Measurements from ENCODE around the gene MAEA. TPM values are rescaled to one million over a fixed set of nuclear protein-coding genes. Genes with fewer than 3 reads are reported as not detected.
A peak's percentile ranks its signal among the peaks of the same experiment; 100 is the strongest.

MAEA gene
- total and polyA plus RNA-seq, 9 donors = 23.8 to 71.3 (median 56.7) TPM

DNA sequence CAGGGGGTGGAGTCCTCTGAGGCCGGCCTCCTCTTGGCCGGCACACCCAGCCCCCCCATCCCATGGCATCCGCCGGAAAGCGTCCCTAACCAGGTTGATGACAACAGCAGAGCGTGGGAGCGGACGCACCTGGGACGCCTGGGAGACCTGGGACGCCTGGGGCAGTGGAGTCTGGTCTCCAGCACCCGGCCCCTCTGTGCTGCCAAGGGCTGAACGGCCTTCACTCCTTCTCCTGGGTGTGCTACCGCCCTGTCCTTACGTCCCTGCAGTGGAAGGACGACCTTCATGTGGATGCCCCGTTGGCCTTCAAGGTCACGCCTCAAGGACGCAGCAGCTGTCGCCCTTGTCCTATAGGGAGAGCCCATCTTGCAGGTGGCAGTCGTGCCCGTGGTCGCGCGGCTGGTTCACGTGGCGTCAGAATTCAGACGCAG is 89.7 kb downstream of the MAEA start:
- no peaks in the 10 kb centered on the region for H3K27me3 ChIP-seq
- intact Hi-C loops (cut with DNase I) = no loop called here

DNA sequence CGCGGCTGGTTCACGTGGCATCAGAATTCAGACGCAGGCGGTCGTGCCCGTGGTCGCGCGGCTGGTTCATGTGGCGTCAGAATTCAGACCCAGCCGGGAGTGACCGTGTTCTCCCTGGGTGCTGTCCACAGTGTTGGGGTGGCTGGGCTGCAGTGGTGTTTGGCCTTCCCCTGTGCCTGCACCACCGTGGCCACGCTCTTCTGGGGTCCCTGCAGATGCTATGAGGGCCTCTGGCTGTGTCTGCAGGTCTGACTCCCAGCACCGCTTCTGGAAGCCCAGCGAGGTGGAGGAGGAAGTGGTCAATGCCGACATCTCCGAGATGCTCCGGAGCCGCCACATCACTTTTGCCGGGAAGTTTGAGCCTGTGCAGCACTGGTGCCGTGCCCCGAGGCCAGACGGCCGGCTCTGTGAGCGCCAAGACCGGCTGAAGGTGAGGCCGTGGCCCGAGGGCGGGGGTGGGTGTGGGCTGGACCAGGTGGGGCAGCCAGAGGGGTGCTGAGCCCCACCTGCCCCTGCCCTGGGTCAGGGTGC is 90.2 kb downstream of the MAEA start:
- no peaks in the 10 kb centered on the region for H3K36me3 ChIP-seq
- TF ChIP-seq POLR2A (IDR thresholded peaks at IDR 0.05) (no peak), EP300 (IDR thresholded peaks at IDR 0.05) (no peak)
- peak in 2 of 5 donors; percentile 12 to 26 for DNase-seq
- H3K4me3 ChIP-seq = no peak overlapping the region
- no peaks in the 10 kb centered on the region for H3K4me1 ChIP-seq (ENCODE audit: insufficient read depth)
- H3K27me3 ChIP-seq = no peaks in the 10 kb centered on the region
- H3K9me3 ChIP-seq = no peaks in the 10 kb centered on the region
- H3K27ac ChIP-seq = no peak overlapping the region
- 88 to 95% (median 92%) methylated on average over 15 to 31 of the region's 31 CpGs for WGBS, 3 donors
- intact Hi-C loops (cut with DNase I) = no loop called here

More for the DNA sequence above, 89.7 kb downstream of the MAEA start:
- Histone ChIP-seq H3K27ac (no peak overlapping the region), H3K36me3 (no peaks in the 10 kb centered on the region), H3K4me3 (no peak overlapping the region), H3K4me1 (ENCODE audit: insufficient read depth) (no peaks in the 10 kb centered on the region), H3K9me3 (no peaks in the 10 kb centered on the region)
- WGBS, 3 donors = 81 to 85% (median 84%) methylated on average over 21 to 27 of the region's 27 CpGs
- TF ChIP-seq, protein P1, sequence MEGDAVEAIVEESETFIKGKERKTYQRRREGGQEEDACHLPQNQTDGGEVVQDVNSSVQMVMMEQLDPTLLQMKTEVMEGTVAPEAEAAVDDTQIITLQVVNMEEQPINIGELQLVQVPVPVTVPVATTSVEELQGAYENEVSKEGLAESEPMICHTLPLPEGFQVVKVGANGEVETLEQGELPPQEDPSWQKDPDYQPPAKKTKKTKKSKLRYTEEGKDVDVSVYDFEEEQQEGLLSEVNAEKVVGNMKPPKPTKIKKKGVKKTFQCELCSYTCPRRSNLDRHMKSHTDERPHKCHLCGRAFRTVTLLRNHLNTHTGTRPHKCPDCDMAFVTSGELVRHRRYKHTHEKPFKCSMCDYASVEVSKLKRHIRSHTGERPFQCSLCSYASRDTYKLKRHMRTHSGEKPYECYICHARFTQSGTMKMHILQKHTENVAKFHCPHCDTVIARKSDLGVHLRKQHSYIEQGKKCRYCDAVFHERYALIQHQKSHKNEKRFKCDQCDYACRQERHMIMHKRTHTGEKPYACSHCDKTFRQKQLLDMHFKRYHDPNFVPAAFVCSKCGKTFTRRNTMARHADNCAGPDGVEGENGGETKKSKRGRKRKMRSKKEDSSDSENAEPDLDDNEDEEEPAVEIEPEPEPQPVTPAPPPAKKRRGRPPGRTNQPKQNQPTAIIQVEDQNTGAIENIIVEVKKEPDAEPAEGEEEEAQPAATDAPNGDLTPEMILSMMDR (IDR thresholded peaks at IDR 0.05) = no peak
- TF ChIP-seq EP300 (IDR thresholded peaks at IDR 0.05) = no peak
- no peak for TF ChIP-seq POLR2A (IDR thresholded peaks at IDR 0.05)
- peak in 1 of 5 donors; percentile 21 for DNase-seq

DNA sequence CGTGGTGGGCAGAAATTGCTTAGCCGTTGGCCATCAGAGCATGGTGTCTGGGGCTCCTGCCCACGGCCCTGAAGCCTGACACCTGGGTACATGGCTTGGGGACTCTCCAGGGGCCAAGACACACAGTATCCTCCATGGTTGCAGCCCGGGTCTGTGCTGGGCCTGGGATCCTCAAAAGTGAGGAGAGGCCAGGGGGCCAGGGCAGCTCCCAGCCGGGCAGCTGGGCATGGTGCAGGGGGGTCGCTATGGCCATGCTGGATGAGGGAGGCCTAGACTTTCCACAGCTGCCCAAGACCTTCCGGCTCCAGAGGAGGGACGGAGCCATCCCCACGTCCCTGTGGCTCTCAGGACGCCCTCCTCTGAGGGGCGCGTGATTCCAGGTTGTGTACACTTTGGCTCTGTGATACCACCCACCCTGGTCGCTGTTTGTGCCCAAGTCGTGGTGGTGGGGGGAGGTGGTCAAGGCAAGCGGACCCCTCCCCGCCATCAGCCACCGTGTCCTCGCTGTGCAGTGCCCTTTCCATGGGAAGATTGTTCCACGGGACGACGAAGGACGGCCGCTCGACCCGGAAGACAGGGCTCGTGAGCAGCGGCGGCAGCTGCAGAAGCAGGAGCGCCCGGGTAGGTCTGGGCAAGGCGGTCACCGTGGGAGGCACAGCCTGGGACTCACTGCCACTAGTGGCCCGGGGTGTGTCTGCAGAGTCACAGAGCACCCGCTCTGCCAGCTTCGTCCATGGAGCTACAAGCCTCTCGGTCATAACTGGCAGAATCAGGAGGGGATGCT is 90.9 kb downstream of the MAEA start:
- intact Hi-C loops (cut with DNase I) = no loop called here

DNA sequence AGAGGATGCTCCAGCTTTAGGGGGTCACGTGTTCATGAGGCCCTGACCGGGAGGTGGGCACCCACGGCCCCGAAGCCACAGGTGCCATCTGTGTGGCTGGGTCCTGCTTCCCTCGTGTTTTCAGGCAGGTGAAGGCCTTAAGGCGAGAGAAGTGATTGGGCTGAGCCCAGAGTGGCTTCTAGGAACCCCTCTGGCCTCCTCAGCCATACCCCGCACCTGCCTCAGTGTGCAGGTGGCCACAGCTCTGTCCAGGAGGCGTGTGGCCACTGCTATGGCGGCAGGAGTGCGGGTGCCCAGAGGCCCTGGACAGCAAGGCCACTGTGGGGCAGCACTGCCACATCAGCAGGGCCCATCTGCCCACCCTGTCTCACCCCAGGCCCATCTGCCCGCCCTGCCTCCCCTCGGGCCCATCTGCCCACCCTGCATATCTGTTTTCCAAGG is 91.5 kb downstream of the MAEA start:
- Histone ChIP-seq H3K4me1 (ENCODE audit: insufficient read depth) (no peaks in the 10 kb centered on the region), H3K36me3 (no peaks in the 10 kb centered on the region), H3K9me3 (no peaks in the 10 kb centered on the region), H3K4me3 (no peak overlapping the region), H3K27me3 (no peaks in the 10 kb centered on the region), H3K27ac (no peak overlapping the region)
- TF ChIP-seq EP300 (IDR thresholded peaks at IDR 0.05) = no peak
- TF ChIP-seq POLR2A (IDR thresholded peaks at IDR 0.05) = no peak
- TF ChIP-seq, protein P1 (IDR thresholded peaks at IDR 0.05) = no peak
- intact Hi-C loops (cut with DNase I) = no loop called here
- 89 to 93% (median 90%) methylated on average over 11 to 12 of the region's 12 CpGs for WGBS, 3 donors
- peak in 1 of 5 donors; percentile 20 for DNase-seq

More for the DNA sequence above, 90.9 kb downstream of the MAEA start:
- Histone ChIP-seq H3K4me3 (no peak overlapping the region), H3K9me3 (no peaks in the 10 kb centered on the region), H3K36me3 (no peaks in the 10 kb centered on the region), H3K4me1 (ENCODE audit: insufficient read depth) (no peaks in the 10 kb centered on the region), H3K27me3 (no peaks in the 10 kb centered on the region), H3K27ac (no peak overlapping the region)
- TF ChIP-seq EP300 (IDR thresholded peaks at IDR 0.05) (no peak), POLR2A (IDR thresholded peaks at IDR 0.05) (no peak)
- TF ChIP-seq, protein P1 (IDR thresholded peaks at IDR 0.05) = no peak
- DNase-seq = peak in 1 of 5 donors; percentile 28
- 91 to 95% (median 92%) methylated on average over 35 to 36 of the region's 36 CpGs for WGBS, 3 donors

Measured in ovary (tissue), 9 donors.